Right atrium auricular region (tissue), 2 donors: ENCODE results near the gene CCDC191. TPM values are rescaled to one million over a fixed set of nuclear protein-coding genes. Genes with fewer than 3 reads are reported as not detected.

Experiments used
- DNase-seq: peaks from one replicate; pipeline ENCODE4 v3.0.0-alpha.2; 2019; ENCODE audit warnings: low spot score
- H3K27ac ChIP-seq, 2 donors: fragments of 200-600 bp; sonication (generic); 1 replicate in 1 of 2; 2 replicates in 1 of 2; pipeline ENCODE4 v1.5.1; 2016 to 2019
- H3K27me3 ChIP-seq, 2 donors: fragments of 200-600 bp; sonication (generic); one replicate each; pipeline versions ENCODE4 v1.5.1 to v1.6.0; 2017 to 2019
- H3K36me3 ChIP-seq: fragments of 200-600 bp; sonication (generic); one replicate; pipeline ENCODE4 v1.5.1; 2016
- H3K4me1 ChIP-seq, 2 donors: fragments of 200-600 bp; sonication (generic); one replicate each; pipeline versions ENCODE4 v1.5.1 to v1.6.0; 2017 to 2019
- H3K4me3 ChIP-seq, 2 donors: fragments of 200-600 bp; sonication (generic); 1 replicate in 1 of 2; 2 replicates in 1 of 2; pipeline ENCODE4 v1.5.1; 2017 to 2019; ENCODE audit warnings: mild to moderate bottlenecking in 1 of 2, moderate library complexity in 1 of 2
- H3K9me3 ChIP-seq, 2 donors: fragments of 200-600 bp; sonication (generic); one replicate each; pipeline ENCODE4 v1.5.1; 2019
- total RNA-seq, 2 donors: library from RNA; depleted of rRNA; stranded (reverse); fragments of >200 nt; gene quantifications; one replicate each; pipeline ENCODE4 v1.1.0, GENCODE V29; 2016
- TF ChIP-seq, protein P1 (sequence below), 2 donors: fragments of 200-600 bp; sonication (generic); IDR thresholded peaks; one replicate each; pipeline ENCODE4 v1.5.1; 2019; ENCODE audit warnings: antibody characterized with exemption in 2 of 2

CCDC191 gene, protein sequence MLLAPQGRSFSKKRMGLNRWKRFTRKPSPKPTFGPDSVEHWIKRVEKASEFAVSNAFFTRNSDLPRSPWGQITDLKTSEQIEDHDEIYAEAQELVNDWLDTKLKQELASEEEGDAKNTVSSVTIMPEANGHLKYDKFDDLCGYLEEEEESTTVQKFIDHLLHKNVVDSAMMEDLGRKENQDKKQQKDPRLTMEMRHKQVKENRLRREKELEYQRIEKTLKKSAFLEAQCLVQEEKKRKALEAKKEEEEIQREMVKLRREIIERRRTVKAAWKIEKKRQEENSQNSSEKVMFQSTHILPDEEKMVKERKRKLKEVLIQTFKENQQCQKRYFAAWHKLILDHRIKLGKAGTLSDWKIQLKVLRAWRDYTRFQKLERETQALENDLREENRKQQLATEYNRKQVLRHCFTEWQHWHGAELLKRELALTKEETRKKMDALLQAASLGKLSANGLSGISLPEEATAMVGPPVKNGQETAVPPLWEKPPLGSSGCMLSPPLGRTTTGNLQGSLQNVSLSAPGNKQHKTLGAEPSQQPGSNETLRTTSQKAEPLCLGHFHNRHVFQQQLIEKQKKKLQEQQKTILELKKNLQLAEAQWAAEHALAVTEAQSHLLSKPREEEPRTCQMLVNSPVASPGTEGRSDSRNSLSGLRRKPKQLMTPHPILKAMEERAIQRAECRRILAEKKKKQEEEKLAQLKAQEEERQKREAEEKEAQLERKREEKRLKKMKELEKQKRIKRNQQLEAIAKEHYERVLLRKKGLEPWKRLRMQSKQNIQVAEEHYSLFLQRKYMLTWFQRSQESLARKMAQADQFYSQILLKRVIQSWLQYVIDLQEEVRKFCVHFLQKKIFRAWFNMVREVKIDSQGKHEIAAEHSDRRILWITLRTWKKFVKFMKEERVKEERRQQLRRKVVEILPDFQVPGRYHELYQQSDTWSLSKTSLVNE
- 1 to 10 TPM in 1 of 2 donors, under 1 TPM in 1; 0.75 to 1.3 TPM for total RNA-seq

DNA sequence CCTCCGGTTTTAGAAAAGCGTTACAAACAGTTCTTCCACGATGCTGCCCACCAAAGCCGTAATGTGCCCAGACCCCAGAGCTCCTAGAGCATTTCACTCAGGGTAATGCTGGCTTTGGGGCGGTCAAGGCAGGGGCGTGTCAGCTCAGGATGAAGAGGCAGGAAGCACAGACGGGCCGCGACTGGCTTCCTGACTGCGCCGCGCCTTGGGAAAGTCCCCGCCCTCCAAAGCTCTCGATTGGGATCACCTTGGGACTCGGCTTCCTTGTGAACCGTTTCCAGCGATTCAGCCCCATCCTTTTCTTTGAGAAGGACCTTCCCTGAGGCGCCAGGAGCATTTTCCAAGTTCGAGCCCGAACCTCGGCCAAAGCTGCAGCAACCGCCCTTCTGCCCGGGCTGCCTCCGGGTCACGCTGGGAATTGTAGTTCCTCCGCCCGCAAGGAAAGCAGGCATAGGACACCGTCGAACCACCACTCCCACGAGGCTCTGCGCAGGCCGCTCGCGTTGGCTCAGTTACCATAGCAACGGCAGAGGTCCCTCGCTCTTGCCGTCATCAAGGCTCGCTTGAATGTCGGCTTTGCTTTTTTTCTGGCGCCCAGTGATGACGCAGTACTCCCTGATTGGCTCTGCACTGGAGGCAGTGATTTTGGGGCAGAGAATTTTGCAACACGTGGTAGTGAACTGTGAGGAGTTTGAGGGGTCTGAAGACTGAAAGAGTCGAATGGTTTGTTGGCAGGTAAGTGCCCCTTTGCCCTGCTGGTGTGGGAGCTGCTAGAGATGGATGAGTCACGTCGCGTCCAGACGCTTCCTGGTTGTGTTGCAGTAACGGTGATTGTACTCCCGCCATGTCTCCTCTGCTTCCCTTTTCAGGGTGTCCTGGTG is at the start of gene CCDC191, which contains the start of gene QTRT2:
Gene CCDC191 (minus strand): TSS at position 397 of the 881 bp plus-strand sequence. CDS start 60 bp downstream, at position 337.
Gene QTRT2 (plus strand): TSS at position 608 of the 881 bp plus-strand sequence. CDS start 8,521 bp downstream, outside the sequence.
- H3K27me3 ChIP-seq: no peaks in the 10 kb centered on the region
- peak within 1 kb of the TSS; percentile 81 to 83 for H3K27ac ChIP-seq
- peak; percentile 100 for DNase-seq
- peaks cover 0 to 19% of the 10 kb centered on the region in 2 donors for H3K4me1 ChIP-seq
- H3K4me3 ChIP-seq: peak within 1 kb of the TSS; percentile 69 to 72
- TF ChIP-seq, protein P1, sequence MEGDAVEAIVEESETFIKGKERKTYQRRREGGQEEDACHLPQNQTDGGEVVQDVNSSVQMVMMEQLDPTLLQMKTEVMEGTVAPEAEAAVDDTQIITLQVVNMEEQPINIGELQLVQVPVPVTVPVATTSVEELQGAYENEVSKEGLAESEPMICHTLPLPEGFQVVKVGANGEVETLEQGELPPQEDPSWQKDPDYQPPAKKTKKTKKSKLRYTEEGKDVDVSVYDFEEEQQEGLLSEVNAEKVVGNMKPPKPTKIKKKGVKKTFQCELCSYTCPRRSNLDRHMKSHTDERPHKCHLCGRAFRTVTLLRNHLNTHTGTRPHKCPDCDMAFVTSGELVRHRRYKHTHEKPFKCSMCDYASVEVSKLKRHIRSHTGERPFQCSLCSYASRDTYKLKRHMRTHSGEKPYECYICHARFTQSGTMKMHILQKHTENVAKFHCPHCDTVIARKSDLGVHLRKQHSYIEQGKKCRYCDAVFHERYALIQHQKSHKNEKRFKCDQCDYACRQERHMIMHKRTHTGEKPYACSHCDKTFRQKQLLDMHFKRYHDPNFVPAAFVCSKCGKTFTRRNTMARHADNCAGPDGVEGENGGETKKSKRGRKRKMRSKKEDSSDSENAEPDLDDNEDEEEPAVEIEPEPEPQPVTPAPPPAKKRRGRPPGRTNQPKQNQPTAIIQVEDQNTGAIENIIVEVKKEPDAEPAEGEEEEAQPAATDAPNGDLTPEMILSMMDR (IDR thresholded peaks at IDR 0.05): no peak
- H3K9me3 ChIP-seq: no peaks in the 10 kb centered on the region
- H3K36me3 ChIP-seq: no peaks in the 10 kb centered on the region

DNA sequence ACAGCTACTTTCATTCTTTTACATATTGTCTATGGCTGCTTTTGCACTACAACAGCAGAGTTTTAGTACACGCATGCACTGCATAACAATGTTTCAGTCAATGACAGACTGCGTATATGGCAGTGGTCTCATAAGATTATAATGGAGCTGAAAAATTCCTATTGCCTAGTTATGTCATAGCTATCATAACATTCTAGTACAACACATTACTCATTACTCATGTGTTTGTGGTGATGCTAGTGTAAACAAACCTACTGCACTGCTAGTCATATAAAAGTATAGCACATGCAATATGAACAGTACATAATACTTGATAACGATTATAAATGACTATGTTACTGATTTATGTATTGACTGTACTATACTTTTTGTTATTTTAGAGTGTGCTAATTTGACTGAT is 48.1 kb upstream of the CCDC191 start:
- no peaks in the 10 kb centered on the region for H3K9me3 ChIP-seq
- no peak overlapping the region for H3K4me3 ChIP-seq
- TF ChIP-seq, protein P1 (IDR thresholded peaks at IDR 0.05): no peak
- no peaks in the 10 kb centered on the region for H3K4me1 ChIP-seq
- DNase-seq: no peak
- H3K36me3 ChIP-seq: no peaks in the 10 kb centered on the region
- no peaks in the 10 kb centered on the region for H3K27me3 ChIP-seq
- H3K27ac ChIP-seq: no peak overlapping the region

DNA sequence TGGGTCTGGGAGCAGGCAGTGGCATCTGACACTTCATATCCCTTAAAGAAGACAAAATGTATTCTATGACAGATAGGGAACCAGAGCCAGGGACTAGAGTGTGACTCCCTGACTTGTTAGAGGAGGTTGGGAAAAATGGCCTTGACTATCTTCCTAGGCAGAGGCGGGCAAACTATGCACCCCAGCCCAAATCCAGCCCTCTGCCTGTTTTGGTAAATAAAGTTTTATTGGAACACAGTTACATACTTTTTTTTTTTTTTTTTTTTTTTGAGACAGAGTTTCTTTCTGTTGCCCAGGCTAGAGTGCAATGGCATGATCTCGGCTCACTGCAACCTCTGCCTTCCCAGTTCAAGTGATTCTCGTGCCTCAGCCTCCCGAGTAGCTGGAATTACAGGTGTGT is 47.5 kb upstream of the CCDC191 start:
- no peaks in the 10 kb centered on the region for H3K4me1 ChIP-seq
- H3K4me3 ChIP-seq: no peak overlapping the region
- no peaks in the 10 kb centered on the region for H3K27me3 ChIP-seq
- no peak overlapping the region for H3K27ac ChIP-seq
- no peaks in the 10 kb centered on the region for H3K36me3 ChIP-seq
- no peak for DNase-seq
- TF ChIP-seq, protein P1 (IDR thresholded peaks at IDR 0.05): no peak
- no peaks in the 10 kb centered on the region for H3K9me3 ChIP-seq

DNA sequence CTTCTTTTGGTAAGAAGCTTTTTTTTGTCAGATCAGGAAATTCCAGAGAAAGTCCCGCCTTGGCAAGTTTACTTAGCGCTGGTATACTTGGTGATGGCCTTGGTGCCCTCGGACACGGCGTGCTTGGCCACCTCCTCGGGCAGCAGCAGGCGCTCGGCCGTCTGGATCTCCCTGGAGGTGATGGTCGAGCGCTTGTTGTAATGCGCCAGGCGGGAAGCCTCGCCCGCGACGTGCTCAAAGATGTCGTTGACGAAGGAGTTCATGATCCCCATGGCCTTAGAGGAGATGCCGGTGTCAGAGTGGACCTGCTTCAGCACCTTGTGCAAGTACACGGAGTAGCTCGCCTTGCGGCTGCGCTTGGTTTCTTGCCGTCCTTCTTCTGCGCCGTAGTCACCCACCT is 46.9 kb upstream of the CCDC191 start:
- H3K27ac ChIP-seq: no peak overlapping the region
- no peak overlapping the region for H3K4me3 ChIP-seq
- no peaks in the 10 kb centered on the region for H3K9me3 ChIP-seq
- H3K4me1 ChIP-seq: no peaks in the 10 kb centered on the region
- no peaks in the 10 kb centered on the region for H3K36me3 ChIP-seq
- H3K27me3 ChIP-seq: no peaks in the 10 kb centered on the region
- TF ChIP-seq, protein P1 (IDR thresholded peaks at IDR 0.05): no peak
- no peak for DNase-seq

DNA sequence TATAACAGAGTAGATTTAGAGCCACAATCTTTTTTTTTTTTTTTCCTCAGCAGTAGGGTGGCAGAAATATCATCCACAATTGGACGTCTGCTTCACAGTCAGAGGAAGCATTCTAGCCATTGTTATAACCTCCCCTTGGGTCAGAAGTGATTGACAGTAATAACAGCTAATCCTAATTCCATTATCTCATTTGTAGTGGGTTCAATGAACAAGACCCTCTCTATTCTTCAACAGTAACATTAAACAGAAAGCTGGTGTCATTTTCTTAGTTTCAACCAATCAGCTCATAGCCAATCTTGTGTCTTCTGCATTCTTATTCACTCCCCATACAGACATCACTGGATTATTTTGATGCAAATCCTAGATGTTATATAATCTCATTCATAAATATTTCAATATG is 44.8 kb upstream of the CCDC191 start:
- Histone ChIP-seq H3K4me3 (no peak overlapping the region), H3K27ac (no peak overlapping the region), H3K9me3 (no peaks in the 10 kb centered on the region), H3K4me1 (no peaks in the 10 kb centered on the region), H3K36me3 (no peaks in the 10 kb centered on the region), H3K27me3 (no peaks in the 10 kb centered on the region)
- no peak for DNase-seq
- TF ChIP-seq, protein P1 (IDR thresholded peaks at IDR 0.05): no peak
